HG03175 (cell line): ENCODE results near the gene JPH2.

Source experiments
- ATAC-seq: cut with Tn5 transposase; IDR thresholded peaks from one replicate; pipeline ENCODE4 v1.9.1; 2021; ENCODE audit warnings: mild to moderate bottlenecking, moderate library complexity; ENCODE audit not compliant: unreplicated experiment

JPH2 gene

DNA sequence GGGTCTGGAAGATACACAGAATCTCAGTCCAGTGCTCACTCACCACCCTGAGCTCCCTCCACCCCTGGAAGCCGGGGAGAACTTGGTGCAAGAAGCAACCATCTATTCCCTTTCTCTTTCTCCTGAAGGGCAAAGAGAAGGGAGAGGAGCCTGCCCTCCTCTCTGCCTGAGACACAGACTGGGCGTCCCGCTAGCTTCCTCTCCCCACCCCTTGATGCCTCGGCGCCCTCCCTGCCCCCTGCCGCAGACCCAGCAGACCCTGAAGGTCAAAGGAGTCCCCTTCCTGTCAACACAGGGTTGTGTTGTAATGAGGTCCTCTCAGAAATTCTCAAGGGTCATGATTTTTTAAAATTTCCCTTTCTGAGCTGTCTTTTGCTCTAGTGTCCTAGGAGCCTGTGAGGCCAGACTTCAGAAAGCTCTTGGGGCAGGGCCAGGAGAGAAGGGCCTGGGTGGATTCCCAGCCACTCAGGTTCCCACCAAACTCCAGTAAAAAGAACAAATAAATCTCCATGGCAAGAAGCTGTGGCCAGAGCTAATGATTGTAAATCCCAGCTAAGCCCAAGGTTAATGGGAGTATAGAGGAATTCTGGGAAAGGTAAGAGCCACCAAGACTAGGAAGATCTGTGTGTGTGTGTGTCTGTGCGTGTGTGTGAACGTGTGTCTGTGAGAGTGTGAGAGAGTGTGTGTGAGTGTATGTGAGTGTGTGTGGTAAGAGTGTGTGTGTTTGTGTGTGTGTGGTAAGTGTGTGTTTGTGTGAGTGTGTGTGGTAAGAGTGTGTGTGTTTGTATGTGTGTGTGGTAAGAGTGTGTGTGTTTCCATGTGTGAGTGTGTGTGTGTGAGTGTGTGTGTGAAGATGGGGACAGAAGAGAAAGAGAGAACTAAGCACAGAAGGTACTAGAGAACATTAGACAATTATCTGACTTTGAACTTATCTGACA, 1.1 kb upstream of the JPH2 start:
- ATAC-seq: no peak

DNA sequence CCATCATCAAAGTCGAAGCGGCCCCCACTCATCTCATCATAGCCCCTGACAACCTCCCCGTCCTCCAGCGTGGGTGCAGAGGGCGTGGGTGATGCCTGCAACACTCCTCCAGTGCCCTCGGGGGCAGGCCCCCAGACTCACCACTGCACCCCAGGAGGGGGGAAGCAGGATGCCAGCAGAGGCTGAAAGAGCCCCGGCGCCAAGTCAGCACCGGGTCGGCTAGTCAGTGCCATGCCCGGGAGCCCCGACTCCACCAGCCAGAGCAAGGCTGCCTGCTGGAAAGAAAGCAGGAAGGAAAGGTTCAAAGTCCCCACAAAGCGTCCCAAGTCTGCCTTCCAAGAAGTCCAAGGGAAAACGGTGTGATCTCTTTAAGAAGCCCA, 324 bp downstream of the JPH2 start:
- no peak for ATAC-seq

DNA sequence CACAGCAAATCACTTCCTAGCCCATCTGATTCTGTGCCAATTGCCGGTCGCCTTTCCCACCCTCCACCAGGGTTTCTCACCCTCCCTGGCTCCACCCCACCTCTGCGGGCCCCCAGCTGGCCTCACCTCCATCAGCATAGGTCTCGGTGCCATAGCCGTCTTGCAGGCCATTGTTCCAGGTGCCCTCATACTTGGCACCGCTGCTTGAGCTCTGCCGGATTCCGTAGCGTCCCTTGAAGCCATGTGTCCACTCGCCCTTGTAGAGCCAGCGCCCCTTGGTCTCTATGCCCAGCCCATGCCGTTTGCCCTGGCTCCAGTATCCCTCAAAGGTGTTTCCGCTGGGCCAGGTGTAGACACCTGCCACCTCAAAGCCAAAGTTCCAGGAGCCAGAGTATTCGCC, 787 bp downstream of the JPH2 start:
- ATAC-seq: no peak

DNA sequence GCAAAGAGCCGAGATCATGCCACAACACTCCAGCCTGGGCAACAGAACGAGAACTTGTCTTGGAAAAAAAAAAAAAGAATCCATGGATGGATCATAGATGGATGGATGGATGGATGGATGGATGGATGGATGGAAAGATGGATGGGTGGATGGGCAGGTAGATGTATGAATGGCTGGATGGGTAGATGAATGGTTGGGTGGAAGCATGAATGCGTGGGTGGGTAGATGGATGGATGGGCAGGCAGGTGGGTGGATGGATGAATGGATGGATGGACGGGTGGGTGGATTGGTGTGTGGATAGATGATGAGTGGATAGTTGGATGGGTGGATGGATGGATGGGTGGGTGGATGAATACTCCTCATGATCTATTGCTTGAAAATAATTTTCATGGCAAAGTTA, 1.4 kb downstream of the JPH2 start:
- no peak for ATAC-seq

DNA sequence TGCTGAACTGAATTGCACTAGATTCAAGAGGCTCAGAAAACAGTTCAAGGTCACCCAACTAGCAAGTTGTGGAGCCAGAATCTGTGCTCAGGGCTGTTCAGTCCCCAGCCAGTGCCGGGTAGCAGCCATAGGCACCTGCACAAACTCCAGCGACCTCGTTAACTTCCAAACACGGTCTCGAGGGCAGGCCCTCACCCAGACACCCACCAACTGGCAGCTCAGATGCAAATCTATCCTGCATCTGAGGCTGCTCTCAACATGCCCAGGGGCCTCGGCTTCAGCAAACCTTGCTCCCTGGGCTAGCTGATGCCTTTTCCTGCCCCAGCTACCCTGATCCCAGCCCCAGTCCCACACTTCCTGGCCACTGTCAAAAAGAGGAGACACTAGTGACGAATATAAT, 3.7 kb downstream of the JPH2 start:
- no peak for ATAC-seq

DNA sequence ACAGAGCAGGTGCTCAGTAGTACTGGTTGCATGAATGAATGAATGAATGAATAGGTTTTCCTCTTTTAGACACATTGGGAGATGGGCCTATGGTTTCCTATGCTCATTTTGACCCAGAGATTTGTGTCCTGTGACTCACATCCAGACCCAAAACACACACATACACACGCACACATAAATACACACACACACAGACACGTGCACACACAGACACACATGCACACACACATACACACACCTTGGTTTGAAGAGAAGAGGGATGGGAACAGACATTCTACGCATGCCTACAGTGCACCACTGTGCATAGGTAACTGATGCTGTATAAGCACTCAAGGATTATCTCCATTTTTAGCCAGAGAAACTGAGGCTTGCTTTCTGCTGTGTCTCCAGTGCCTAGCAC, 4.1 kb downstream of the JPH2 start:
- no peak for ATAC-seq

DNA sequence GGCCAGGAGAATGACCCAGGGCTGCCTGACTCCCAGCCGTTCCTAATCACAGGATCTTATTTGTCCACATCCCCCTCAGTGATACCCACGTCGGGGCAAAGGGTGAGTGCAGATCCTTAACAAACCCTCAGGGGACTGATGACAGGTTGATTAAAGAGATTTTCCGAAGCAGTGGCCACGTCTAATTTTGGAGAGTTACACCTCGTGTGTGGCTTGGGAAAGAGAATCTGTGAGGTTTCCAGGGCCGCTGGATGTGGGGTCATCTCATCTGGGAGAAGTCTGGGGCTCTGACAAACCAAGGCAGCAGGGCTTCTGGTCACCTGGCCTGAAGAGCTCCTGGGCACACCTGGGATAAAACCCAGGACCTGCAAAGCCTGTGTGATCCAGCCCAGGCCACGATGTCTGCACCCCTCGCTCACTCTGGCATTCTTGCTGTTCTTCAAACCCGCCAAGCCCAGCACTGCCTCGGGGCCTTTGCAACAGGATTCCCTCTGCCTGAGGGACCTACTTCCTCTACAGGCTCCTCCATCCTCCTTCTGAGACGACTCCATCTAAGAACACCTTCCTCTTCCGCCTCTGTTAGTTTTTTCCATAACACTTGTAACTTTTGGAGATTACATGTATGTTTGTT, 4.7 kb downstream of the JPH2 start:
- ATAC-seq: no peak

DNA sequence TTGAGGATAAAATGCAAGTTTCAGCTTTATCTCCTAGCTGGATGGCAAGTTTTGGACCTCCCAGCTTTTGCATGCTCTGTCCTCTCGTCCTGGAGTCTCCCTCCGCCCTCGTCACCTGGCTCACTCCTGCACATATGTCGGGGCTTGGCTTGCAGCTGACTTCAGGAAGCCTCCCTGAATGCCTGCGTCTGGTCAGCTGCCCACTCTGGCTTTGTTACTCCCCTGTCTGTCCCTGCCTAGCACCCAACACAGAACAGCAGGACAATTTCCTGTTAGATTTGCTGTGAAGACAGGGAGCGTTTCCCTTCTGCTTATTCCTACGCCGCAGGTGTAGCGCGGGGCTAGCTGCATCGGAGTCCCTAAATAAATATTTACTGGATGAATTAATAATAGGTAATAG, 5.4 kb downstream of the JPH2 start:
- no peak for ATAC-seq

DNA sequence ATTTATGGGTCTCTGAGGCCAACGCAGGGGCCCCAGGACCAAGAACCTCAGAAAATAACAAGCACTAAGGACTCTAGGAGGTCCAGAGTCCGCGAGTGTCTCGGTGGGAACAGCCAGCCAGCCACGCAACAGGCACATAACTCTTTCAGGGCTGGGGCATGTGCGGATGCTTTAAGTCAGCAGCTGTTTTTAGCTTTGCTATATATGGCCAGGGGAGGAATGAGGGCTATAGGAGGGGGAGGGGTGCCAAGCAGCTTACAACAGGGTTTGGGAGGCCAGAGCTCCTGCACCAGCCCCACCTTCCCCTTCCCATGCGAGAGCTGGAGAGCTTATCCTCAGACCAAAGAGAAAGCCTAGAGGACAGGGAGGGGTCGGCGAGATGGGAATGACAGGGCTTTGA, 6.2 kb downstream of the JPH2 start:
- ATAC-seq: no peak

DNA sequence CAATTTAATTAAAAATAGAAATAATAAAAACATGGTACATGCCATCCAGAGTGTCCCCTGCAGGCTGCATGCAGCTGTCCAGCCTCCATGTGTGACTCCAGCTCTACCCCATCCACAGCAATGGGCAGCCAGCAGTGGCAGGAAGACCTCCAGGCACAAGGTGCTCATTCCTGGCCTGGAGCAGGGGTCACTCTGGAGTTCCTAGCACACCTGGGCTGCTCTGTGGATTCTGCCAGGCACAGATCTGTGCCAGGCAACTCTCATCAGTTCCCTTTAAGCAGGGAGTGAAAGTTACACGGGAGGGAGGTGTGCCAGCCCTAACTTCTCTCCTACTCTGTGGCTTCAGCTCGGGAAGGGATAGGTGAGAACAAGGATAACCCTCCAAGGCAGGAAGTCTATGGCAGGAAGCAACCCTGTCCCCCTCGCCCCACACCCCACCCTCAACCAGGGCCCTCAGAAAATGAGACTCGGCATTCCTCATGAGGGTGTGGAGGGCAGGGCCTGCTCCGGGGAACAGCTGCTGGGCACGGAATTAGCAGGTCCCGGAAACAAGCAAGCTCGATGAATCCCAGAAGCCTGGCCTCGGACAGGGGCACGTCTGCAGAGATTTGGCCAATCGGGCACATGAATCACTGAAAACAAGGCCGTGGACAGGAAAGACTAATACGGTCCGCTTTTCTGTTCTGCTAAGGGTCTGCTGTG, 10.0 kb downstream of the JPH2 start:
- ATAC-seq: no peak

DNA sequence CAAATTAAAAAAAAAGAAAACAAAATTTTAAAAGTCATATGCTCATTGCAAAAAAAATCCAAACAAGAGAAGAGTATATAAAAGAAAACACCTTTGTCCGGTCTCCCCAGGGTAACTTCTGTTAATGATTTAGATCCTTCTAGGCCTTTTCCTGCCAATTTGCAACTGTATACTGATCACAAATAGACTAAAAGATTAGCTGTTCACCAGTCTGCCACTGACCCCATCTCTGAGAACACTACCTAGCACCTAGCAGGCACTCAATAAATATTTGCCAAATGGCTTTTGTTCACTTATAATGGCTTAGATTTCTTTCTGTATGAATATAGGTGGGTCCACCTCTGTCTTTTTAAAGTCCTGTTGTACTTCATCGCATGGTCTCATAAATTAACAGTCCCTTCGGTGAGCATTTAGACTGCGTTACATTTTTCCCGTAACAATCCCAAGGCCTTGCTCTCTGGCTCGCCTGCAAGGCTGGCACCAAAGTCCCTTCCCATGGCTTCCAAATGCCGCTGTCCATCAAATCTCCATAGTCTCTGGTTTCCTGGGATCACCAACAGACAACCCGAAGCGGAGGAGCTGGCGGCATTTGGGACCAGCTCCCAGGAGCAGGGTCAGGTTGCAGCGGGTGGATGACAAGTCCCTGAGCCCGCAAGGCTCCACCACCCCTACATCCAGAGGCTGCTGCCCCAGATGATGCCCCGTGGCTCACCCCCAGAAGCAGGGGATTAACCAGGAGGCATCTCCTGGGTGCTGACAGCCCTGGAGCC, 11.8 kb downstream of the JPH2 start:
- ATAC-seq: no peak

DNA sequence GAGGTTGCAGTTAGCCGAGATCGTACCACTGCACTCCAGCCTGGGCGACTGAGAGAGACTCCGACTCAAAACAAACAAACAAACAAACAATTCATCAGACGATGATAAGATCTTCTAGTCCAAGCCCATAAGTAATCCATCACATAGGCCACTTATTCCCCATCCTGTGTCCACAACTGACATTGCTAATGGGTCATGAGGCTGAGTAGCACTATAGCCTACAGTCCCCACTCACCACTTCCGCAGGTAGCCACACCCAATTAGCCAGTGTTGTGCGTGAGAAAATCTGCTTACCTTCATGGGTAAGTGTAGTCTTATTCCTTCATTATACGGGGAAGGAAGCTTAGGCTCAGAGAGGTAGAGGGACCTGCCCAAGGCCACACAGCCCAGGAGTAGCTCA, 13.1 kb downstream of the JPH2 start:
- ATAC-seq: no peak

DNA sequence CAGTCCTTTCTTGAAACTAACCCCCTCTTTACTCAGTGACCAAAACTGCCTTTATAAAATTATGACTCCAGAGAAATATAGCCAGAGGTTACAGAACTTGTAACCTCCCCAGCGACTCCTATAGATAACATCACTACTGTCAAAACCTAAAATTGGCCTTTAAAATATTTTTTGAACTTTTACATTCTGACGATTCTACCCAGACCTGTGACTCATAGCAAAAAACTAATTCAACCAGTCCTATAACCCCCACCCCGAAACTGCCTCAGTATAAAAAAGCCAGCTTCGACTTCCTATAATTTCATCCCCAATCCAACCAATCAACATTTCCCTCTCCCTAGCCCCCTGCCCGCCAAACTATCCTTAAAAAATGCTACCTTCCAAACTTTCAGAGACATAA, 13.9 kb downstream of the JPH2 start:
- no peak for ATAC-seq

DNA sequence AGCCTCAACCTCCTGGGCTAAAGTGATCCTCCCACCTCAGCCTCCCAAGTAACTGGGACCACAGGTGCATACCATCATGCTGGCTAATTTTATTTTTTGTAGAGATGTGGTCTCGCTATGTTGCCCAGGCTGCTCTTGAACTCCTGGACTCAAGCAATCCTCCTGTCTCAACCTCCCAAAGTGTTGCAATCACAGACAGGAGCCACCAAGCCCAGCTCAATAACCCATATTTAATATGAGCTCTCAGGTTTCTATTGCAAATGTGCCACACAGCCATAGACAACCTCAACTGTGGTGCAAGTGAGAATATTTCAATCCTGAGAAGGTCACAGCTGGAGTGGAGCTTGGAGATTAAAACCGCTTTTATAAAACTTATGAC, 14.4 kb downstream of the JPH2 start:
- ATAC-seq: no peak

DNA sequence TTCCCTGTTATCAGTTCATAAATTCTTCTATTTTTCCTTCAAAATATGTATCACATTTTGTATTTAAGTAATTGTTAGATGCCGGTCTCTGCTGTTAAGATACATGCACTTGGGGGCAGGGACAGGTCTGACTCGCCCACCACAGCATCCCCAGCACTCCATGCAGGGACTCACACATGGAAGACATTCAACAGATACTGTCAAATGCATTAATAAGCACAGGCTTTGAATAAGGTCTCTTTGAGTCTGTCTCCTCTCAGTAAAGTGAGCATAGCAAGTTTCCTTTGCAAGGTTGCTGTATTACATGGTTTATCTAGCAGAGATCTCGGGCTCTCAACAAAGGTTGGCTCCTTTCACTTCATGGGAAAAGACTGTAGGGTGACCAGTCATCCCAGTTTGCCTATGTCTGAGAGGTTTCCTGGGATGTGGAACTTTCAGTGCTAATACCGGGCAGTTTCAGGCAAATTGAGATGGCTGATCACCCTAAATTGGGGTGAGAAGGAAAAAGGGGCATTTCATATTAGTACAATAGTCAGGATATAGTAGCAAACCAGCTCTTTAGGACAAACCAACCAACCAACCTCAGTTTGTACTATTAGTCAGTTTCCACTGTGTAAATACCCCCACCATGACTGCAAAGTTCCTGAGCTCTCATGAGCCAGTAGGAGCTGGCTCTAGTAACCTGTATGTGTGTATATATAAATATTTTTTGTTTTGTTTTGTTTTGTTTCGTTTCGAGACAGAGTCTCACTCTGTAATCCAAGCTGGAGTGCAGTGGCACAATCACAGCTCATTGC, 15.0 kb downstream of the JPH2 start:
- ATAC-seq: no peak

DNA sequence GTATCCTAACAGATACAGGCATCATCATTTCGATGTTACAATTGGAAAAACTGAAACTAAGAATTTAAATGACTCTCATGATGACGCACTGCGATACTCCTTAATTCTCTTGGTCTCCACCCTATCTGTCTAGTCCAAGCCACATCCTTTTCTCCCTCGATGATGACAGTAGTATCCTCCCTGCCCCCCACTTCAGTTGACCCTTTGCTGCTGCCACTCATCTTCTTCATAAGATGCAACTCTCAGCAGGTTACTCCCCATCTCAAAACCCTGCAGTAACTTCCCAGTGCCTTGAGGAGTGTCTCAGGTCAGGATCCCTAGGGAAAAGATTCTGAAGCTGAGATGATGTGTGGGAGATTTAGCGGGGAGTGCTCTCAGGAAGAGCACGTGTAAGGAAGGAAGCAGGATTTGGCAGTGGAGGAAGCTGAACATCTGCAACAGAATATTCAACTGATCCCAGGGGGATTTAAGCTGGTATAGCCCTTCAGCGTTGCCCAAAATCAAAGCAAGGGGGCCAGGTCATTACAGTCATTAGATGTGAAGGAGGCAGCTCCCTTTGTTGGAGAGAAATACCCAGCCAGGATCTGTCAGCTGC, 16.1 kb downstream of the JPH2 start:
- no peak for ATAC-seq

DNA sequence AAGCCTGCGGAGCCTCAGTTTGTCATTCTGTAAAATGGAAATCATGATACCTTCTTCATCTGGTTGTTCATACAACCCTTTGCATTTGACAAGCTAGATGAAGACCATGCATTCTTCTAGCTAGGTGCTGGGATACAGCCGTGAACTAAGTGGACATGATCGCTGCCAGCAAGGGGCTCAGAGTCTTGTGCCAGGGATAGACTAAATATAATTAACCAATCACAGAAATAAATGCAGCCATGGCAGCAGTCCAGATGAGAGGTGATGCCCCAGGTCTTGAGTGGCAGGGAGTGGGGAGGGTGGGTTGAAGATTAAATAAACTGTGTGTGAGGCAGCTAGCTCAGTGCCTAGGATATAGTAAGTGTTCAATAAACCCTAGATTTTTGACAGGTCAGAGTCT, 19.3 kb downstream of the JPH2 start:
- no peak for ATAC-seq

DNA sequence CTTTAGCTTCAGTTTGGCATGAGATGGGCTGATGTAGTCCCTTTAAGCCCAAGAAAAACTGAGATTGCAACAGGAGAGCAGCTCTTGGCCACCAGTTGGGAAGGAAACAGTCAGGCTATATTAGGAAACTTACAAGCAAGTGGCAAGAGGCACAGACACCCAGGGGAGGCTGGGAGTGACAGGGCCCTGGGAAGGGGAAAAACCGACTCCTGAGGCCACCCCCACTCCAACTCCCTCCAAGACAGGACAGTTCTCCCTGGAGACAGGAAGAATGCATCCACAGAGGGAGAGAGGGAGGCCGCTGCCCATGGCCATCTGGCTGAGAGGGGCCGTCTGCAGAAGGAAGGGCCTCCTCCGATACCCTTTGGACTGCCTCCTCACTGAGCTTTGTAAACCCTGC, 20.5 kb downstream of the JPH2 start:
- no peak for ATAC-seq

DNA sequence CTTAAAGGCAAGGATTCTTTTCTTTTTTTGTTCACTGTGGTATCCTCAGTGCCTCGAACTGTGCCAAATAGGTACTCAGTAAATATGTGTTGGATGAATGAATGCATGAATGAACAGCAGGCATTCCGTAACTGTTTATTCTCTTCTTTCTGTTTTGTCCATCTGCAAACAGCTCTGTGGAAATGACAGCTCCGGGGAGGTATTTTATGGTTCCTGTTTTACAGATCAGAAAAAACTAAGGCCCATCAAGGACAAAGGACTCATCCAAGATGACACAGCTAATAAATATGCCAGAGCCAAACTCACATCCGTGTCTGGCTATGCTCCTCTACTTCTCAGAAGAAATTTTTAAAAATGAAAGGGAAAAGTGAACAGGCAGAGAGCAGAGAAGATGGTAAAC, 21.0 kb downstream of the JPH2 start:
- ATAC-seq: no peak

DNA sequence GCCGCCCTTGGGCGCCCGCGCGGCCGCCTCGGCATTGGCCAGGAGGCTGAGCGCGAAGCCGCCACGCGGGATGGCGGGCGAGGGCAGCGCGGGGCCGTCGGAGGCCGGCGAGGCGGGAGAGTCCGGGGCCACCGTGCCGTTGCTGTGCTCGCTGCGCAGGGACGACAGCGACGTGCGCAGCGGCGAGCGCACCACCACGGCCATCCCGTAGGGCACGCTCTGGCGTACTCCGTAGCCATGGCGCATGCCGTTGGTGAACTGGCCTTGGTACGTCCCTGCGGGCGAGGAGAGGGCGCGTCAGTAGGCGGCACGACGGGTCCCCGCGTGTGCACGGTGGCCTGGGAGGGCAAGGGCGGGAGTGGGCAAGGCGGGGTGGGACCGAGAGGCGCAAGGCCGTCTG, 26.9 kb downstream of the JPH2 start:
- no peak for ATAC-seq
